K562 (cell line): ENCODE results near the gene ZNF467. TPM values are rescaled to one million over a fixed set of nuclear protein-coding genes. Genes with fewer than 3 reads are reported as not detected.

Experiments used
- BACH1 ChIP-seq: fragments of 200-800 bp; sonication (Bioruptor generic); IDR thresholded peaks from 2 replicates; pipeline ENCODE4 v1.6.1; 2016; ENCODE audit warnings: missing genetic modification characterization, missing compliant biosample characterization
- COPS2 ChIP-seq: fragments of 450-650 bp; conservative IDR thresholded peaks from 2 replicates; pipeline ENCODE4 v1.6.1; 2016; ENCODE audit warnings: mild to moderate bottlenecking, moderate library complexity
- GTF2E2 ChIP-seq: fragments of 200-800 bp; sonication (Bioruptor generic); IDR thresholded peaks from 2 replicates; pipeline ENCODE4 v1.6.1; 2016; ENCODE audit warnings: missing genetic modification characterization, missing compliant biosample characterization
- KLF16 ChIP-seq: IDR thresholded peaks from 2 replicates; pipeline ENCODE4 v1.6.1; 2016; ENCODE audit warnings: antibody characterized with exemption
- LCOR ChIP-seq: sonication (generic); formaldehyde crosslinking; IDR thresholded peaks from 2 replicates; pipeline ENCODE4 v1.8.0; 2022; ENCODE audit warnings: mild to moderate bottlenecking, missing genetic modification reagents
- NR3C1 ChIP-seq: sonication (generic); formaldehyde crosslinking; IDR thresholded peaks from 2 replicates; pipeline ENCODE4 v1.8.1; 2022; ENCODE audit warnings: missing genetic modification reagents
- PHF21A ChIP-seq: fragments of 450-650 bp; IDR thresholded peaks from 2 replicates; pipeline ENCODE4 v1.6.1; 2017; ENCODE audit warnings: low read depth, borderline replicate concordance
- RAD21 ChIP-seq, 2 experiments: fragments of 250-450 bp in 1 of 2; fragments of 450-650 bp in 1 of 2; sonication (Bioruptor Pico) in 1 of 2; formaldehyde crosslinking in 1 of 2; IDR thresholded peaks in 1 of 2; conservative IDR thresholded peaks in 1 of 2; 2 replicates each; pipeline versions ENCODE4 v1.4.0 to v1.8.0; 2020 to 2022; ENCODE audit warnings: mild to moderate bottlenecking in 2 of 2, moderate library complexity in 1 of 2
- RBBP5 ChIP-seq: fragments of 200-600 bp; sonication (generic); IDR thresholded peaks from 2 replicates; pipeline ENCODE4 v1.6.1; 2012; ENCODE audit warnings: borderline replicate concordance, mild to moderate bottlenecking, low read length, control low read depth, inconsistent platforms; ENCODE audit not compliant: insufficient read depth, poor library complexity, severe bottlenecking
- RCOR1 ChIP-seq, 2 experiments: IDR thresholded peaks; 2 replicates each; pipeline ENCODE4 v1.6.1; 2012; ENCODE audit warnings: low read depth in 2 of 2, low read length in 2 of 2, borderline replicate concordance in 1 of 2, improper control_type of control experiment in 1 of 2
- TRIM28 ChIP-seq: fragments of 450-650 bp; IDR thresholded peaks from 2 replicates; pipeline ENCODE4 v1.6.1; 2017
- UBTF ChIP-seq, 2 experiments: IDR thresholded peaks; 2 replicates each; pipeline ENCODE4 v1.6.1; 2012; ENCODE audit warnings: improper control_type of control experiment in 2 of 2, low read depth in 2 of 2, low read length in 2 of 2, borderline replicate concordance in 1 of 2
- ZNF124 ChIP-seq: sonication (generic); formaldehyde crosslinking; IDR thresholded peaks from 2 replicates; pipeline ENCODE4 v1.8.1; 2022; ENCODE audit warnings: missing genetic modification reagents
- ZNF146 ChIP-seq: IDR thresholded peaks from one replicate; pipeline ENCODE4 v1.6.1; 2018; ENCODE audit warnings: missing compliant biosample characterization; ENCODE audit not compliant: unreplicated experiment
- ZNF785 ChIP-seq: fragments of 250-450 bp; sonication (Bioruptor Pico); IDR thresholded peaks from 2 replicates; pipeline ENCODE4 v1.4.0; 2020; ENCODE audit warnings: mild to moderate bottlenecking
- polyA plus RNA-seq, 8 experiments: library from polyadenylated mRNA; depleted of rRNA in 4 of 8; stranded (reverse) in 5 of 8; unstranded in 3 of 8; fragments of >200 nt; fragmentation: Nextera tagmentation in 2 of 8; fragmentation: Illumina TruSeq in 1 of 8; extraction: Ambion mirVana in 2 of 8; extraction: Trizol in 1 of 8; gene quantifications; 2 replicates each; pipeline versions ENCODE4 v1.2.1 to v1.2.3, GENCODE V29; 2011 to 2014; ENCODE audit warnings: inconsistent platforms in 1 of 8, missing spikeins in 1 of 8
- total RNA-seq, 7 experiments: library from RNA; depleted of rRNA in 6 of 7; stranded (reverse); fragments of >200 nt in 6 of 7; fragmentation: Illumina TruSeq in 2 of 7; extraction: Trizol in 2 of 7; gene quantifications; 2 replicates each; pipeline versions ENCODE4 v1.2.1 to v1.2.3, GENCODE V29; 2011 to 2021; ENCODE audit warnings: low replicate concordance in 1 of 7
- TF ChIP-seq, protein P1 (sequence below): sonication (generic); formaldehyde crosslinking; IDR thresholded peaks from 2 replicates; pipeline ENCODE4 v1.8.1; 2023; ENCODE audit warnings: missing genetic modification reagents, mild to moderate bottlenecking, borderline replicate concordance
- TF ChIP-seq, protein P2 (sequence below): fragments of 450-650 bp; formaldehyde crosslinking; IDR thresholded peaks from 2 replicates; pipeline ENCODE4 v1.4.0; 2020; ENCODE audit warnings: mild to moderate bottlenecking, moderate library complexity
- TF ChIP-seq, protein P3 (sequence below): sonication (generic); formaldehyde crosslinking; IDR thresholded peaks from 2 replicates; pipeline ENCODE4 v1.8.0; 2022; ENCODE audit warnings: mild to moderate bottlenecking, low read depth, missing genetic modification reagents

ZNF467 gene
- total and polyA plus RNA-seq, 9 of the 15 experiments (the other 6 are each of a cell fraction or from before 2014, with no cell fraction given), result 0.32 to 14.2 (median 1.7) TPM

DNA sequence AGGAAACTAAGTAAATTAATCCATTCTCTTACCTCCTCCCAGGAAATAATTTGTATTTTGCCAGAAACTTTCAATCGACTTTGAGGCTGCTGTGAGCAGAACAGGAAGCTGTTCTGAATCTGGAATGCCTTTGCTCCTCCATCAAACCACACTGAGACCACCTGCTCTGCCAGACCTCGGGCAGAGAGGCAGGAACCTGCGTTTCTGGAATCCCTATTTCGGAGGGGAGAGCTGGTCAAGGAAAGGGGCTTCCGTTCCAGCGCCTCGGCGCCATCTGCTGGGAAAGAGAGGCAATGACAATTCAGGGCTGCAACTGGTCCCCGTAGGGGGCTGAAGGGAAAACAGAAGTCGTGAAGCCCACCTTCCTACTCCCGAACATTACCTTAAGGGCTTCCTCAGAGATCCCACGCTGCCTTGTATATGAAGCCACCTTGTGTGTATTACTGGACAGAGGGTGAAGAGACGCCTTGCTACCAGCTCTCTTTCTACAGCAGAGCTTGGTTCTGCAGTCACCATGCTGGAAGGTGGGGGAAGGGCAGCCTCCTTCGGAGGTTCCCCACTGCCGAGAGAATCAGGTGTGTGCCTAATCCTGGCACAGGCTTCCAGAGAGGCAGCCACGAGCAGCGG, 31.2 kb downstream of the ZNF467 start (continued):
- TF ChIP-seq, protein P1, sequence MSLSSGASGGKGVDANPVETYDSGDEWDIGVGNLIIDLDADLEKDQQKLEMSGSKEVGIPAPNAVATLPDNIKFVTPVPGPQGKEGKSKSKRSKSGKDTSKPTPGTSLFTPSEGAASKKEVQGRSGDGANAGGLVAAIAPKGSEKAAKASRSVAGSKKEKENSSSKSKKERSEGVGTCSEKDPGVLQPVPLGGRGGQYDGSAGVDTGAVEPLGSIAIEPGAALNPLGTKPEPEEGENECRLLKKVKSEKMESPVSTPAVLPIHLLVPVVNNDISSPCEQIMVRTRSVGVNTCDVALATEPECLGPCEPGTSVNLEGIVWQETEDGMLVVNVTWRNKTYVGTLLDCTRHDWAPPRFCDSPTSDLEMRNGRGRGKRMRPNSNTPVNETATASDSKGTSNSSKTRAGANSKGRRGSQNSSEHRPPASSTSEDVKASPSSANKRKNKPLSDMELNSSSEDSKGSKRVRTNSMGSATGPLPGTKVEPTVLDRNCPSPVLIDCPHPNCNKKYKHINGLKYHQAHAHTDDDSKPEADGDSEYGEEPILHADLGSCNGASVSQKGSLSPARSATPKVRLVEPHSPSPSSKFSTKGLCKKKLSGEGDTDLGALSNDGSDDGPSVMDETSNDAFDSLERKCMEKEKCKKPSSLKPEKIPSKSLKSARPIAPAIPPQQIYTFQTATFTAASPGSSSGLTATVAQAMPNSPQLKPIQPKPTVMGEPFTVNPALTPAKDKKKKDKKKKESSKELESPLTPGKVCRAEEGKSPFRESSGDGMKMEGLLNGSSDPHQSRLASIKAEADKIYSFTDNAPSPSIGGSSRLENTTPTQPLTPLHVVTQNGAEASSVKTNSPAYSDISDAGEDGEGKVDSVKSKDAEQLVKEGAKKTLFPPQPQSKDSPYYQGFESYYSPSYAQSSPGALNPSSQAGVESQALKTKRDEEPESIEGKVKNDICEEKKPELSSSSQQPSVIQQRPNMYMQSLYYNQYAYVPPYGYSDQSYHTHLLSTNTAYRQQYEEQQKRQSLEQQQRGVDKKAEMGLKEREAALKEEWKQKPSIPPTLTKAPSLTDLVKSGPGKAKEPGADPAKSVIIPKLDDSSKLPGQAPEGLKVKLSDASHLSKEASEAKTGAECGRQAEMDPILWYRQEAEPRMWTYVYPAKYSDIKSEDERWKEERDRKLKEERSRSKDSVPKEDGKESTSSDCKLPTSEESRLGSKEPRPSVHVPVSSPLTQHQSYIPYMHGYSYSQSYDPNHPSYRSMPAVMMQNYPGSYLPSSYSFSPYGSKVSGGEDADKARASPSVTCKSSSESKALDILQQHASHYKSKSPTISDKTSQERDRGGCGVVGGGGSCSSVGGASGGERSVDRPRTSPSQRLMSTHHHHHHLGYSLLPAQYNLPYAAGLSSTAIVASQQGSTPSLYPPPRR (CRISPR knock-in tag), result no peak
- TF ChIP-seq RBBP5, result no peak
- TF ChIP-seq UBTF (IDR thresholded peaks at IDR 0.05; ENCODE audit: borderline replicate concordance in 1 of 2, low read depth in 2 of 2, low read length in 2 of 2), result 0 out of 4 replicates have a peak, but pooled peaks of 1 of the 2 experiments have one; percentile 60
- TF ChIP-seq NR3C1 (CRISPR knock-in tag), result no peak
- no peak for TF ChIP-seq GTF2E2
- TF ChIP-seq, protein P2, sequence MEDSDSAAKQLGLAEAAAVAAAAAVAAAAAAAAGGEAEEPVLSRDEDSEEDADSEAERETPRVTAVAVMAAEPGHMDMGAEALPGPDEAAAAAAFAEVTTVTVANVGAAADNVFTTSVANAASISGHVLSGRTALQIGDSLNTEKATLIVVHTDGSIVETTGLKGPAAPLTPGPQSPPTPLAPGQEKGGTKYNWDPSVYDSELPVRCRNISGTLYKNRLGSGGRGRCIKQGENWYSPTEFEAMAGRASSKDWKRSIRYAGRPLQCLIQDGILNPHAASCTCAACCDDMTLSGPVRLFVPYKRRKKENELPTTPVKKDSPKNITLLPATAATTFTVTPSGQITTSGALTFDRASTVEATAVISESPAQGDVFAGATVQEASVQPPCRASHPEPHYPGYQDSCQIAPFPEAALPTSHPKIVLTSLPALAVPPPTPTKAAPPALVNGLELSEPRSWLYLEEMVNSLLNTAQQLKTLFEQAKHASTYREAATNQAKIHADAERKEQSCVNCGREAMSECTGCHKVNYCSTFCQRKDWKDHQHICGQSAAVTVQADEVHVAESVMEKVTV, result peak; percentile 90
- no peak for TF ChIP-seq PHF21A
- TF ChIP-seq ZNF146 (CRISPR knock-in tag), result no peak
- no peak for TF ChIP-seq ZNF785 (CRISPR knock-in tag)
- TF ChIP-seq LCOR (CRISPR knock-in tag), result 0 out of 2 replicates have a peak, but pooled peaks have one; percentile 48
- TF ChIP-seq KLF16, result peak; percentile 62; the same call in 1 of the 2 replicates
- peak in 1 of 2 experiments; percentile 45; a peak in 1 of 4 replicates for TF ChIP-seq RCOR1 (IDR thresholded peaks at IDR 0.05; ENCODE audit: borderline replicate concordance in 1 of 2, low read depth in 2 of 2, low read length in 2 of 2)
- peak; percentile 94 to 99 for TF ChIP-seq RAD21 (CRISPR knock-in tag; conservative IDR thresholded peaks at IDR 0.05 in 1 of 2, IDR thresholded peaks at IDR 0.05 in 1 of 2)
- no peak for TF ChIP-seq BACH1 (tag)
- TF ChIP-seq COPS2, result no peak
- TF ChIP-seq ZNF124, result no peak
- TF ChIP-seq TRIM28, result no peak
- TF ChIP-seq, protein P3, sequence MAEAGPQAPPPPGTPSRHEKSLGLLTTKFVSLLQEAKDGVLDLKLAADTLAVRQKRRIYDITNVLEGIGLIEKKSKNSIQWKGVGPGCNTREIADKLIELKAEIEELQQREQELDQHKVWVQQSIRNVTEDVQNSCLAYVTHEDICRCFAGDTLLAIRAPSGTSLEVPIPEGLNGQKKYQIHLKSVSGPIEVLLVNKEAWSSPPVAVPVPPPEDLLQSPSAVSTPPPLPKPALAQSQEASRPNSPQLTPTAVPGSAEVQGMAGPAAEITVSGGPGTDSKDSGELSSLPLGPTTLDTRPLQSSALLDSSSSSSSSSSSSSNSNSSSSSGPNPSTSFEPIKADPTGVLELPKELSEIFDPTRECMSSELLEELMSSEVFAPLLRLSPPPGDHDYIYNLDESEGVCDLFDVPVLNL (CRISPR knock-in tag), result 0 out of 2 replicates have a peak, but pooled peaks have one; percentile 32
